HFFc6 (cell line): ENCODE results near the gene NFATC4. TPM values are rescaled to one million over a fixed set of nuclear protein-coding genes. Genes with fewer than 3 reads are reported as not detected.

Source experiments
- DNase-seq: peaks from one replicate; pipeline ENCODE4 v3.0.0-alpha.2; 2018
- H3K27ac Mint-ChIP-seq: 2 replicates; pipeline ENCODE4 v1.8.0; 2020; ENCODE audit warnings: mild to moderate bottlenecking, mixed read lengths
- H3K27me3 Mint-ChIP-seq: 2 replicates; pipeline ENCODE4 v1.8.0; 2021; ENCODE audit warnings: mild to moderate bottlenecking, moderate library complexity, mixed read lengths; ENCODE audit not compliant: insufficient read depth
- H3K36me3 Mint-ChIP-seq: 2 replicates; pipeline ENCODE4 v1.8.0; 2021; ENCODE audit warnings: low read depth, mixed read lengths
- H3K4me1 Mint-ChIP-seq: 2 replicates; pipeline ENCODE4 v1.8.0; 2020; ENCODE audit warnings: low read depth, mixed read lengths
- H3K4me3 Mint-ChIP-seq: 2 replicates; pipeline ENCODE4 v1.8.0; 2020; ENCODE audit warnings: mild to moderate bottlenecking, moderate library complexity, mixed read lengths
- H3K9me3 Mint-ChIP-seq: 2 replicates; pipeline ENCODE4 v1.8.0; 2020; ENCODE audit warnings: mild to moderate bottlenecking, mixed read lengths
- CTCF ChIP-seq: fragments of 200-600 bp; sonication (generic); IDR thresholded peaks from 2 replicates; pipeline ENCODE4 v1.5.0; 2021; ENCODE audit warnings: antibody characterized with exemption, mild to moderate bottlenecking
- total RNA-seq, 6 experiments: library from RNA; stranded (reverse); fragmentation: NEBNext Ultra II Directional; extraction: Animal tissue kit (Norgen Biotek cat#: 25700); gene quantifications; 2 replicates in 1 of 6; 3 replicates in 5 of 6; pipeline ENCODE4 v1.2.3, GENCODE V29; 2021

NFATC4 gene
- total RNA-seq, 6 experiments from 2014 or later = 73.4 to 81.9 (median 77.2) TPM

- Mint-ChIP-seq H3K27me3 (peaks cover 9% of the 10 kb centered on the region), H3K27ac (no peak overlapping the region), H3K9me3 (no peaks in the 10 kb centered on the region), H3K36me3 (no peaks in the 10 kb centered on the region), H3K4me1 (peaks cover 29% of the 10 kb centered on the region), H3K4me3 (no peak overlapping the region)
- no peak; the same call in 1 of the 2 replicates for TF ChIP-seq CTCF
- DNase-seq = peak; percentile 30
Measured at GRCh38 chr14:24392325-24393091, 24.5 kb downstream of the NFATC4 start.

GRCh38 chr14:24394275-24394674 is 26.3 kb downstream of the NFATC4 start:
- no peak for DNase-seq
- peaks cover 9% of the 10 kb centered on the region for H3K27me3 Mint-ChIP-seq
- no peak overlapping the region for H3K27ac Mint-ChIP-seq
- peaks cover 26% of the 10 kb centered on the region for H3K4me1 Mint-ChIP-seq
- no peaks in the 10 kb centered on the region for H3K9me3 Mint-ChIP-seq
- no peak overlapping the region for H3K4me3 Mint-ChIP-seq
- no peaks in the 10 kb centered on the region for H3K36me3 Mint-ChIP-seq
- no peak for TF ChIP-seq CTCF

GRCh38 chr14:24395609-24396582 is 27.9 kb downstream of the NFATC4 start:
- Mint-ChIP-seq H3K36me3 (no peaks in the 10 kb centered on the region), H3K27me3 (peaks cover 7% of the 10 kb centered on the region), H3K27ac (peak overlapping the region; percentile 45; the same call in 1 of the 2 replicates), H3K4me1 (peaks cover 27% of the 10 kb centered on the region), H3K4me3 (no peak overlapping the region), H3K9me3 (no peaks in the 10 kb centered on the region)
- TF ChIP-seq CTCF = no peak
- DNase-seq = no peak

GRCh38 chr14:24397639-24398292 is 29.8 kb downstream of the NFATC4 start:
- no peaks in the 10 kb centered on the region for H3K9me3 Mint-ChIP-seq
- H3K4me3 Mint-ChIP-seq = no peak overlapping the region; the same call in 1 of the 2 replicates
- no peaks in the 10 kb centered on the region for H3K36me3 Mint-ChIP-seq
- H3K27ac Mint-ChIP-seq = no peak overlapping the region
- no peak for DNase-seq
- peaks cover 9% of the 10 kb centered on the region for H3K27me3 Mint-ChIP-seq
- peaks cover 22% of the 10 kb centered on the region for H3K4me1 Mint-ChIP-seq
- no peak for TF ChIP-seq CTCF

- Mint-ChIP-seq H3K36me3 (no peaks in the 10 kb centered on the region), H3K27ac (no peak overlapping the region), H3K4me1 (peaks cover 27% of the 10 kb centered on the region), H3K27me3 (peaks cover 9% of the 10 kb centered on the region), H3K4me3 (no peak overlapping the region), H3K9me3 (no peaks in the 10 kb centered on the region)
- no peak for DNase-seq
- TF ChIP-seq CTCF = no peak
Measured at GRCh38 chr14:24398293-24398652, 30.3 kb downstream of the NFATC4 start.
